HG03103 (cell line): Measurements from ENCODE around the gene POLD4.
A peak's percentile ranks its signal among the peaks of the same experiment; 100 is the strongest.
"Not testable (repeated sequence)": the region's sequence is repeated elsewhere in the genome, so short reads cannot be mapped to it uniquely, and the experiment has no call there.

Source experiments
- ATAC-seq: cut with Tn5 transposase; IDR thresholded peaks from one replicate; pipeline ENCODE4 v1.9.1; 2021; ENCODE audit warnings: low read depth; ENCODE audit not compliant: unreplicated experiment

POLD4 gene

DNA sequence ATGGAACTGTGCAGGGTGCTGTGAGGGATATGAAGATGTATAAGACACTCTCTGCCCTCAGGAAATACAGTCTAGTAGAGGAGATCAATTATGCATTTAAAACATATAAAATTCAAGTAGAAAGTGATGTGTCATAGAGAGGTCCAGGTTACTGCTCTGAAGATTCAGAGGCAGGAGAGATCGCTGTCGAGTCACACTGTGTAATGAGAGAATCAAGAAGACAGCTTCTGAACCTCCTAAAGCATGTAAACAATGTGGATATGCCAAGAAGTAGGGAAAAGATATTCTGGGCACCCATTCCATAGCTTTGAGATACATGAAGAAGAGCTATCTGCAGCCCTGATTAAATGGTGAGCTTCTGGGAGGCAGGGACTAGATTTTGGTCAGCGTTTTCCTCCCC, 33.3 kb downstream of the POLD4 start:
- no peak for ATAC-seq

DNA sequence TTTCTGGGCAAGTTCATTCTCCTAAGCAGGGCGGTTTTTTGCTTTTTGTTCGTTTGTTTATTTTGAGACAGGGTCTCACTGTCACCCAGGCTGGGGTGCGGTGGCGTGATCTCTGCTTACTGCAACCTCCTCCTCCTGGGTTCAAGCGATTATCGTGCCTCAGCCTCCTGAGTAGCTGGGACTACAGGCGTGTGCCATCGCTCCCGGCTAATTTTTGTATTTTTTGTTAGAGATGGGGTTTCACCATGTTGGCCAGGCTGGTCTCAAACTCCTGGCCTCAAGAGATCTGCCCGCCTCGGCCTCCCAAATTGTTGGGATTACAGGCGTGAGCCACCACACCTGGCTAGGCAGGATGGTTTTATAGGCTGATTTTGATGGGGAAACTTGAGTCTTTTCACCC, 34.5 kb downstream of the POLD4 start:
- ATAC-seq: not testable (repeated sequence)

GRCh38 chr11:67317888-67318555, 35.3 kb downstream of the POLD4 start:
- ATAC-seq: peak; percentile 14

DNA sequence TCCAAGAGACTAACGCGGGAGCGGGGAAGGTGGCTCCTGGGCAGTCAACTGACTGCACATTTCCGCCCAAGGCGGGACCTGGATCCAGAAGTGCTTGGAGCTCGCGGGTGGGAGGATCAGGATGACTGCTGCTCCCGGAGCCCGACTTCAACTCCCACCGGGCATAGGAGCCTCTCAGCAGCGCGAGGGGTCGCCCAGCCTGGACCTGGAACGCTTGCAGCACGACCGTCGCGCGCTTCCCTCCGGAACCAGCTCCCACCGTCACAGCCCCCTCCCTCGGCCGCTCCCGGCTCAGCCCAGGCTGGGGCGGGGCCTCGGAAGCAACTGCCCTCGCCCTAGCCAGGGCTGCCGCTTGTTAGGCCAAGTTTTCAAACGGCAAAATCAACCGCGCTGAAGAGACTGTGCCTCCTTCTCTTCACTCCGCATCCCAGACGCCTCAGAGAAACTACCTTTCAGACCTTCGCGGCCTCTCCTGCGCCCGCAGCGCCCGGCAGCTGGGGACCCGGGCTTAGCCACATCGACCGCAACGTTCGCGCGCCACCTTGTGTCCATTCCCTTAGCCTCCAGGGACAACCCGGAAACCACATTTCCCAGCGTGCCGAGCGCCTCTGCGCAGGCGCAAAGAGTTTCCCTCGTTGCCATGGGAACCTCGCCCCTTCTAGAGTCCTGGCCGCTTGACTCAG, 36.0 kb downstream of the POLD4 start:
- peak; percentile 67 for ATAC-seq

- ATAC-seq: no peak
Measured at GRCh38 chr11:67316882-67317204, 36.5 kb downstream of the POLD4 start.

GRCh38 chr11:67315325-67315909, 37.9 kb downstream of the POLD4 start:
- no peak for ATAC-seq

DNA sequence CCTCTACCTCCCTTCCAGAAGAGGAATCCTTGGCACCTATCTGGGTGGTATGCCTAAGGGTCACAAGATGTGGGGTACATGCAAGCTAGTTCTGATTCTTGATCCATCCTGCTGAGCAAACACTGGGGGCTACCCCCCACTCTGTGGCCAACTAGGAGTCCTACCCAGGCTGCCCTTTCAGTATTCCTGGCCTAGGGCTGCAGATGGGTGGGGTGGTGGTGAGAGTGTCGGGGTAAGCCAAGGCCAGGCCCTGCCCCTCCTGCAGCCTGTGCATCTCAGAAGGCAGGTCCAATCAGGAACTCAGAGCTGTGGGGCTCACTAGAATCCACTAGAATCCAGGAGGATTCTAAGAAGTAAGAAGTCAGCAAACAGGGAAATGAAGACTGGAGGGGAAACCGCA, 39.1 kb downstream of the POLD4 start:
- no peak for ATAC-seq

- no peak for ATAC-seq
Measured at GRCh38 chr11:67313125-67313890, 40.0 kb downstream of the POLD4 start.

GRCh38 chr11:67312187-67313021, 40.9 kb downstream of the POLD4 start:
- no peak for ATAC-seq

DNA sequence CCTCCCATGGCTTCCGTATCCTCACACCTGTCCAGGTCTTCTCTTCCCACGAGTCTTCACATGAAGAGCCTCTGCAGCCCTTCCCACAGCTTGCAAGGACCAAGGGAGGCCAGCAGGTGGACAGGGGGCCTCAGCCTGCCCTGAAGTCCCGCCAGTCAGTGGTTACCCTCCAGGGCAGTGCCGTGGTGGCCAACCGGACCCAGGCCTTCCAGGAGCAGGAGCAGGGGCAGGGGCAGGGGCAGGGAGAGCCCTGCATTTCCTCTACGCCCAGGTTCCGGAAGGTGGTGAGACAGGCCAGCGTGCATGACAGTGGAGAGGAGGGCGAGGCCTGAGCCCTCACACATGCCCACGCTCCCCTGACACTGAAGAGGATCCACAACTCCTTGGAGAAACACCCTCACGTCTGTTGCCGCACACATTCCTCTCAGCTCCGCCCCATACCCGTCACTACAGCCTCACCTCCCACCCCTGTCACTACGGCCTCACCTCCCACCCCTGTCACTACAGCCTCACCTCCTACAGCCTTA, 41.7 kb downstream of the POLD4 start:
- ATAC-seq: no peak

DNA sequence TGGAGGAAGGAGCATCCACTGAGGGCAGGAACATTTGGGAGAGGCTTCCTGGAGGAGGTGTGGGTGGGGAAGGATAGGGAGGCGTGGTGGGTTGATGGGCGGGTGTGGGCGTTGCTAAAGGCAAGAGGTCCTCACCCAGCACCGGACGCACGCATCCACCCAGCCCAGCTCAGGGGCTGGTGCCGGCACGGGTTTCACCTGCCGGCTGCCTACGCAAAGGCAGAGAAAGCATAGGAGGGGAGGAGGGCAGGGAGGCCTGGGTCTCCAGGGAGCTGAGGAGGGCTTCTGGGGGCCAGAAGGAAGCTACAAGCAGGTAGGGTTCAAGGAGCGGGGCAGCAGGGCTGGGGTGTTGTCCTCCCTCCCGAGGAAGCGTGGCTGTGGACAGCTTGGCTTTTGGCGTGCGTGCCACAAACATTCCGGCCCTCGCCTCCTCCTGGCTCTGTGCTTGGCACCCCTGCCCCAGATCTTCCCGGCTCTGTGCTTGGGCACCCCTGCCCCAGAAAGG, 42.2 kb downstream of the POLD4 start:
- no peak for ATAC-seq

- no peak for ATAC-seq
Measured at GRCh38 chr11:67310246-67311050, 42.9 kb downstream of the POLD4 start.

DNA sequence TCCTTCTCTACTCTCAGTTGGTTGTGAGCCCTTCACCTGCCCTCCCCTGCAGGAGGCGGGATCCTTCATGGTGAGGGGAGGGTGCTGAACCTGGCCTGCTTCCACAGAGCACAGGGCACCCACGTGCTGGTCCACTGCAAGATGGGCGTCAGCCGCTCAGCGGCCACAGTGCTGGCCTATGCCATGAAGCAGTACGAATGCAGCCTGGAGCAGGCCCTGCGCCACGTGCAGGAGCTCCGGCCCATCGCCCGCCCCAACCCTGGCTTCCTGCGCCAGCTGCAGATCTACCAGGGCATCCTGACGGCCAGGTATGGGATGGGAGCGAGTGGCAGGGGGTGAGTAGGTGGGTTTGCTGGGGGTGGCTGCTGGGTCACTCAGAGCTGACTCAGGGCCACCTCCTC, 43.7 kb downstream of the POLD4 start:
- ATAC-seq: no peak

DNA sequence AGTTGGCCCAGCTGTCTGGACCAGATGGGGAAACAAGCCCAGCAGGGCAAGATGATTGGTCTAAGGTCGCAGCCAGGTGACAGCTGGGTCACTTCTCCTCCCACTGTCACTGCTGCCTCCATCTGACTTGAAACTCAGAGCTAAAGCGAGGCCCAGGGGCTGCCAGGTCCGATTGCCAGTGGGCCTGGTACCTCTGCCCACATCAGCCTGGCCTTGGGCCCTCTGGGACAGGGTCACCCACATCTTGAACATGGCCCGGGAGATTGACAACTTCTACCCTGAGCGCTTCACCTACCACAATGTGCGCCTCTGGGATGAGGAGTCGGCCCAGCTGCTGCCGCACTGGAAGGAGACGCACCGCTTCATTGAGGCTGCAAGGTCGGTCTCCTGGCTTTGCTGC, 44.2 kb downstream of the POLD4 start:
- ATAC-seq: no peak

DNA sequence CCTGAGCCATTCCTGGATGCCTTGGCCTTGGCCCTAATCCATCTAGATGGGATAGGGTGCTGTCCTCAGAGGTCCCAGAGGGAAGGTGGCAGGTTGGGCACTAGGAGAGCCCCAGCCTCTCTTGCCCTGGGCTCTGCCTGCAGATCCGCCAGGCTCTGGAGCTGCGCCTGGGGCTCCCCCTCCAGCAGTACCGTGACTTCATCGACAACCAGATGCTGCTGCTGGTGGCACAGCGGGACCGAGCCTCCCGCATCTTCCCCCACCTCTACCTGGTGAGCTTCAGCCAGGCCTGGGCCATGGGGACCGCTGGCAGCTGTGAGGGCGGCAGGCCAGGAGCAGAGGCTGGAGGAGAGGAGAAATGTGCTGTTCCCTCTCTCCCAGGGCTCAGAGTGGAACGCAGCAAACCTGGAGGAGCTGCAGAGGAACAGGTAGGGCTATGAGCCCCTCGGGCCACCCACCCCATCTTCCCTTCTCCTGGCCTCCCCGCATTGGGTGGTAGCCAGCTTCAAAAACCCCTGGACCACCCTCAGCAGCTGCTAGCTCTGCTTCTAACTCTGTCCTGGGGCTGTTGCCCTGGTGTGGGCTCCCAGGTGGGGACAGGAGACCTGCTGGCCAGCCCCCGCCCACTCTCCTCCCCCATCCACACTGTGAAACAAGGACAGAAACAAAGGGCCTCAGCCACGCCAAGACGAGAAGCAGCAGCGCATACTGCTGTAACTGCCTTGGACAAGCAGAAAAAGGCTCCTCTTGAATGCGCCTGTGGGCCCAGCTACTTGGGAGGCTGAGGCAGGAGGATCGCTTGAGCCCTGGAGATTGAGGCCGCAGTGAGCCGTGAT, 45.1 kb downstream of the POLD4 start:
- ATAC-seq: no peak

GRCh38 chr11:67307545-67308001, 45.8 kb downstream of the POLD4 start:
- no peak for ATAC-seq

DNA sequence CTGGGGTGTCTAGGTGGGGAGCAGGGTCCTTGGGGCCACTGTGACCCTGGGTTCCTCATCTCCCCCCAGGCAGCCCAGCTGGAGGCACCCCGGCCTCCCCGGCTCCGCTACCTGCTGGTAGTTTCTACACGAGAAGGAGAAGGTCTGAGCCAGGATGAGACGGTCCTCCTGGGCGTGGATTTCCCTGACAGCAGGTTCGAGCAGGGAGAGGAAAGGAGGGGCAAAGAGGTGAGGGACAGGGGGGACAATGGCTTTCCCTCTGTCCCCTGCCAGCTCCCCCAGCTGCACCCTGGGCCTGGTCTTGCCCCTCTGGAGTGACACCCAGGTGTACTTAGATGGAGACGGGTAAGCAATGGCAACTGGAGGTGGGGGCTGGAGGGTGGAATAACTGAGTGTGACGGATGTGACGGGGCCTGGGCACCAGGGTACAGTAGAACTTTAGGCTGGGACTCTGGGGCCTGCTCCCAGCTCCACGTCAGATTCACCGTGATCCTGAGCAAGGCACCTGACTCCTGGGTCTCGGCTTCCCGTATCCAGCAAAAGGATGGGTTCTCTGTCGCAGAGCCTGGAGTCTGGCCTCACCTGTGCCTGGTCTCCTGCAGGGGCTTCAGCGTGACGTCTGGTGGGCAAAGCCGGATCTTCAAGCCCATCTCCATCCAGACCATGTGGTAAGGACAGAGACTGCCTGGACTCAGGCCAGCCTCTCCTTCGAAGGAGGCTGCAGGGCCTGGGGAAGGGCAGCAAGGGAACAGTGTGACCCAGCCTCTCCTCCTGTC, 46.4 kb downstream of the POLD4 start:
- no peak for ATAC-seq
